SHP77 (cell line): ENCODE results near the gene PTPN6.

ENCODE experiments used
- DNase-seq, 2 experiments: peaks; one replicate each; lab custom pipeline; 2025; lab: John Stamatoyannopoulos, UW

The PTPN6 gene

DNA sequence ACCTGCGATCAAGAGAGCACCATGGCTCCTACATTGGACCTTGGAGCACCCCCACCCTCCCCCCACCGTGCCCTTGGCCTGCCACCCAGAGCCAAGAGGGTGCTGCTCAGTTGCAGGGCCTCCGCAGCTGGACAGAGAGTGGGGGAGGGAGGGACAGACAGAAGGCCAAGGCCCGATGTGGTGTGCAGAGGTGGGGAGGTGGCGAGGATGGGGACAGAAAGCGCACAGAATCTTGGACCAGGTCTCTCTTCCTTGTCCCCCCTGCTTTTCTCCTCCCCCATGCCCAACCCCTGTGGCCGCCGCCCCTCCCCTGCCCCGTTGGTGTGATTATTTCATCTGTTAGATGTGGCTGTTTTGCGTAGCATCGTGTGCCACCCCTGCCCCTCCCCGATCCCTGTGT, 9.4 kb upstream of the PTPN6 start:
- no peak for DNase-seq

DNA sequence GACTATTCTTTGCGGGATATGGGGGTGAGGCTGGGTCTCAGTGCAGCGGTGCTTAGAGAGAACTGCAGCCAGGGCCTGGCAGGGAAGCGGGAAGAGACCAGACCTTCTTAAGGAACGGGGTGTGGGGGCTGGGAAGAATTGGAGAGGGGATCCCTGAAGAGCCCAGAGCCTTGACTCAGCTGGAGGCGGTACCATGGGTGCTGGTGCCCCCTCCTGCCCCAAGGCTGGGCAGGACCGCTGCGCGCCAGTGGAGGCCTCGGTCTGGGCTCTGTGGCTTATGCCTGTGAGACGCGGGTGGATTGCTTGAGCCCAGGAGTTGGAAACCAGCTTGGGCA, 8.9 kb upstream of the PTPN6 start:
- no peak for DNase-seq

DNA sequence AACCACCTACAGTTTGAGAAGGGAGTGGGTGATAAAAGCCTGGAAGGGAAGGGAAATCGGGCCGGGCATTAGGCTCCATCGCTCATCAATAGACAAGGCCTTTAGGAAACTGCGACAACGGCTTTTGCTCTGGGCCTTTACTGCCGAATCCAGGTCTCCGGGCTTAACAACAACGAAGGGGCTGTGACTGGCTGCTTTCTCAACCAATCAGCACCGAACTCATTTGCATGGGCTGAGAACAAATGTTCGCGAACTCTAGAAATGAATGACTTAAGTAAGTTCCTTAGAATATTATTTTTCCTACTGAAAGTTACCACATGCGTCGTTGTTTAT, 7.8 kb upstream of the PTPN6 start:
- DNase-seq = peak; percentile 56 to 61

DNA sequence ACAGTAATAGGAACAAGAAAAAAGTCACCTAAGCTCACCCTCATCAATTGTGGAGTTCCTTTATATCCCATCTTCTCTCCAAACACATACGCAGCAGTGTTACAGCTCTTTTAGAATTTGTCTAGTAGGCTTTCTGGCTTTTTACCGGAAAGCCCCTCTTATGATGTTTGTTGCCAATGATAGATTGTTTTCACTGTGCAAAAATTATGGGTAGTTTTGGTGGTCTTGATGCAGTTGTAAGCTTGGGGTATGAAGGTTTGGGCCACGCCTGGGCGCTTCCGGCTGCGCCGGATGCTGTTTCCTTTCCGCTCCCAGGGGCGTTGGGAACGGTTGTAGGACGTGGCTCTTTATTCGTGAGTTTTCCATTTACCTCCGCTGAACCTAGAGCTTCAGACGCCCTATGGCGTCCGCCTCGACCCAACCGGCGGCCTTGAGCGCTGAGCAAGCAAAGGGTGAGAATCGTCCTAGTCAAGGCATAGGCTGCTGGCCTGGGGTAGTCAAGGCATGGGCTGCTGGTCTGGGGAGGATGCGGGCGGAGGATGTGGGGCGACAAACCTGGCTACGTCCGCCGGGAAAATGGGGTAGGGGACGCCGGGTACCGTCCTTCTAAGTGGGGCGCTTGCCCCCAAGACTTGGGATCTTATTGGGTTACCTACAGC, 7.3 kb upstream of the PTPN6 start, which contains the start of the genes C12orf57 and RNU7-1:
Gene C12orf57 (plus strand): TSS at position 301 of the 659 bp plus-strand sequence. CDS start 100 bp downstream, at position 401.
Gene RNU7-1 (plus strand): TSS at position 95 of the 659 bp plus-strand sequence.
- DNase-seq = peak; percentile 80 to 93

DNA sequence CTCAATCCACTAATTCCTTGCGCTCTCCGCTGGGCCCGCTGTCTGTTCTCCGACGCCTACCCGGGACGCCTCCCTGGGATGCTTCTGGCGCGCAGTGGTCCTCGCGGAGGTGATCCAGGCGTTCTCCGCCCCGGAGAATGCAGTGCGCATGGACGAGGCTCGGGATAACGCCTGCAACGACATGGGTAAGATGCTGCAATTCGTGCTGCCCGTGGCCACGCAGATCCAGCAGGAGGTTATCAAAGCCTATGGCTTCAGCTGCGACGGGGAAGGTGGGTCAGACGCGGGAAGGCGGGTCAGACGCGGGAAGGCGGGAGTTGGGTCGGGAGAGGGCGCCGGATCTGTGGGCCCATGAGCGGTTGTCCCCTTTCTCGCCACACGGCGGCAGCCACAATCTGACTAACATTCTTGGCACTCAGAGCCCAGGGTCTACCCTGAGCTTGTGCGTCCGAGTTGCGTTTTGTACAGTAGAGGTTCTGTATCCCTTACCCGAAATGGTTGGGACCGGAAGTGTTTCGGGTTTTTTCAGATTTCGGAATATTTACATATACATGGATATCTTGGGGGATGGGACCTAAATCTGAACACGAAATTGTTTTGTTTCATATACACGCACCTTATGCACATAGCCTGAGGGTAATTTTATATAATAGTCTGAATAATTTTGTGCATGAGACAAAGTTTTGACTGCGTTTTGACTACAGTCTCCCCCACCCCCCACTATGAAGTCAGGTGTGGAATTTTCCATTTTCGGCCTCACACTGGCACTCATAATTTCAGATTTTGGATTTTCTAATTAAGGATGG, 6.6 kb upstream of the PTPN6 start:
- peak; percentile 72 to 73 for DNase-seq

DNA sequence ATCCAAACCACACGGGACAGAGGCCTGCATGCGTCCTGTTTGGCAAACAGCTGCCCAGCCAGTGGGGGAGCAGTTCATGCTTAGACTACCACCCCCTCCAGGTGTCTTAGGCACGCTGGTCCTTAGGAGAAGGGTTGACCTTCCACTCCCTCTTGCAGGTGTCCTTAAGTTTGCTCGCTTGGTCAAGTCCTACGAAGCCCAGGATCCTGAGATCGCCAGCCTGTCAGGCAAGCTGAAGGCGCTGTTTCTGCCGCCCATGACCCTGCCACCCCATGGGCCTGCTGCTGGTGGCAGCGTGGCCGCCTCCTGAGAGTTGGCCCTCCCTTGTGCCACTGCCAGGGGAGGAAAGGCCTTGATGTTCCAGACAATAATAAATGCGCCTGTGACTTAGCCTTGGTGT, 5.5 kb upstream of the PTPN6 start:
- no peak for DNase-seq

DNA sequence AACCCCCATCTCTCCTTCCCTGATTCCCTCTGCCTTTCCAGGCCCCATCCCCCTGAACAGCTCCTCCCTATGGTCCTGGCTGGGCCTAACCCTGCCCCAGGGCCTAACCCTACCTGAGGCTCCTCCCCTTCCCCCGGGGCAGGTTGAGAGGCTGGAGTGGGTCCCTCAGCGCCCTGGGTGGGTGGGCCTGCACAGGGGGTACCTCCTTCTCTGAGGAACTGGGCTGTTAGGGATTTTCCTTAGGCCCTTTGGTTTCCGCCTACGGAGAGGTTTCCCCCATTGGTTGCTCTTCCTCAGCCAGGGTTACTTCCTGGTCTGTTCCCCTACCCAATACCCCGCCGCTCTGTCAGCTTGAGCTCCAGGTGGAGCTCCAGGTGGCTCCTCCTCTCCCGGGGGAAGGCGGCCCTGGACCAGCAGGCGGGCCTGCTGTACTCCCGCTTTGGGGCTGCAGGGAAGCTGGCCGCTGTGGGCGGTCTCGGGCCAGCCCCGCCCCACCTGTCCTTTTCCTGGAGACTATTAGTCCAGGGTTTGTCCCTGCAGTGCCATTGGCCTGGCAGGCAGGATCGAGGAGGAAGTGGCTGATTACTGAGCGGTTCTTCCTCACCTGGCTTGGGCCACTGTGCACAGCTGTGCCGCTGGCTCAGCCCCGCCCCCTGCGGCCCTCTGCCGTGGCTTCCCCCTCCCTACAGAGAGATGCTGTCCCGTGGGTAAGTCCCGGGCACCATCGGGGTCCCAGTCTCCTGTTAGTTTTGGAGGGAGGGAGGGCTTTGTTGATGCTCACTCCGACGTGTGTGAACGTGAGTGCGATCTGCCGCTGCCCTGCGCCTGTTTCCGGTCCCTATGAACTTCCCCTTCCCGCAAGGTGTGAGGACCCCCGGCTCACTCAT, 4.9 kb upstream of the PTPN6 start:
- DNase-seq = peak; percentile 61 to 81

DNA sequence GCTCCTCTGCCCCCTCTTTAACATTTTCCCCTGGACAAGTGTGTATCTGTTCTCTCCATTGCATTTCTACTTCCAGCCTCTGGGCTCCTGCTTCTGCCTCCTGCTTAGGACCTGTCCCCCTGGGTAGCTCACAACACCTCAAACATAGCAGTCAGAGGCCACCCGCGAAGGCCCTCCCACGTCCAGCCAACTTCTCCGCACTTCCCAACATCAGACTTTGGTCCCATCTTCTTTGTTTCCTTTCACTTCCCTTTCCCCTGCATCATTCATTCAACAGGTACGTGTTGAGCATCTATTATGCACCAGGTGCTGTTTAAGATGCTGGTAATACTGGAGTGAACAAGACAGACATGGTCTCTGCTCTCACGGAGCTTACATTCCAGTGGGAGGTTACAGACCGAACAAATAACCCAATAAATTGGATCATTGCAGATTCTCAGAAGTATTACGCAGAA, 4.2 kb upstream of the PTPN6 start:
- DNase-seq = no peak

DNA sequence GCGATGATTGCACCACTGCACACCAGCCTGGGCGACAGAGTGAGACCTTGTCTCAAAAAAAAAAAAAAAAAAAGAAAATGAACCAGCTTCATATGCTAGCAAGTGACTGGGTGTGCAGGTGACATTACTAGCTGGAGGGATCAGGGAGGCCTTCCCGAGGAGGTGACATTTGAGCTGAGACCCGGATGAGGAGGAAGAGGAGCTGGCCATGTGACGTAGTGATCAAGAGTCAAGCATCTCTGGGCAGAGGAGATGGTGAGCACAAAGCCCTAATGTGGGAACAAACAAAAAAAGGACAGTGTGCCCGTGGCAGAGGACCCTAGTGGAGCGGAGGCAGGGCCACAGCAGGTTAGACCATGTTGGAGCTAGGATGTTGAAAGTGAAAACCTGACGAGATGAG, 3.5 kb upstream of the PTPN6 start:
- DNase-seq = no peak

DNA sequence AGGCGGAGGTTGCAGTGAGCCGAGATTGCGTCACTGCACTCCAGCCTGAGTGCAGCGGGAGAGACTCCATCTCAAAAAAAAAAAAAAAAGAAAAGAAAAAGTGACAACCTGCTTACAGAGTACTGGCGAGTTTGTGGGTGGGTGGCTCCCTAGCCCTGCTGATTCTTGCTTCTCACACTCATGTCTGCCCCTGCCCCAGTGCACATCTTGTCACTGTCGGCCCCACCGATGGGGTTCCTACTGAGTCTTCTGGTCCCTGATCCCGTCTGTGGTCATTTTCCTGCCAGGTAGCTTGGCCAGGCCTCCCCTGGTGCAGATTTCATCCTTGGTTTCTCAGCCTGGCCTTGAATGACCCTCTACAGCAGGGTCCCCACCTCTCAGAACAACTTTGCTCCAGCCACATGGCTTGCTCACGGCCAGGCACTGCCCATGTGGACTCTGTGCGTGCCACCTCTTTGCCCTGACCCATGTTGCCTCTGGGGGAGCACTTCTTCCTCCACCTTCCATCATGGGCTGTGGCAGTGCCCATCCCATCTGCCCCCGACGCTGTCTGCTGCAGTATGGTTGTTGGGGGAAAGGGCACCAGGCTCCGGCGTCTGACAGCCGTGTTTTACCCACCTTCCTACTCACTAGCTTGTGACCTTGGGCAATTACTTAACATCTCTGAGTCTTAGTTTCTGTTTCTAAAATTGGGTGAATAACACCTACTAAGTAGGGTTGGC, 2.1 kb upstream of the PTPN6 start:
- no peak for DNase-seq

DNA sequence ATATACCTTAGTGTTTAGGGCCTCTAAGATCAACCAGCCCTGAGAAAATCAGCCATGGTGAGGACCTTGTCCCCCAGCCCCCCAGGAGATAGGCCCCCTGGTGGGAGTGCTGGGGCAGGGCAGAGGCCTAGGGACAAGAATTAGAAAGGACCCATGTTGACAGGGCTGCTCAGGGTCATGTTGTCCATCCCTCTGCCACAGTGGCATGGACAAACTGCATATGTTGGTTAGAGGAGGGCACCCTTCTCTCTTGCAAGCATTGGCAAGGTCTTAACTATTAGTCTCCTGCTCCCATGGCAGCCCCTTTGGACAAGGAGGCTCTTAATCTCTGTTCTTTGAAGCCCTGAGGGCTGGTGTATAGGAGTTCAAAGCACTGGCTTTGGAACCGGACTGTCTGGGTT, 755 bp upstream of the PTPN6 start:
- no peak for DNase-seq

DNA sequence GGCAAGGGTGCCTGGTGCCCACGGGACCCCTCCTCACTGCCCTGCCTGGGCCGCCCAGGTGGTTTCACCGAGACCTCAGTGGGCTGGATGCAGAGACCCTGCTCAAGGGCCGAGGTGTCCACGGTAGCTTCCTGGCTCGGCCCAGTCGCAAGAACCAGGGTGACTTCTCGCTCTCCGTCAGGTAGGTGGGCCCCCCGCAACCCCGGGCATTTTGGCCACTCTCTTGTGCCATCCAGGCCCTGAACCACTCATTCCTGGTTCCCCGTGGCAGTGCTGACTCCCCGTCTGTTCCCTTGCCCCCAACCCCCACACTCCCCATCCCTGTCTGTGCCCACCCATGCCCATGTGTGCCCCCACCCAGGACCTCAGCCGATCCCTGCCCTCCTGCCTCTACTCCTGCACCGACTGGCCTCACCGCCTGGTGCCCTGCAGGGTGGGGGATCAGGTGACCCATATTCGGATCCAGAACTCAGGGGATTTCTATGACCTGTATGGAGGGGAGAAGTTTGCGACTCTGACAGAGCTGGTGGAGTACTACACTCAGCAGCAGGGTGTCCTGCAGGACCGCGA, 480 bp downstream of the PTPN6 start:
- DNase-seq = no peak

DNA sequence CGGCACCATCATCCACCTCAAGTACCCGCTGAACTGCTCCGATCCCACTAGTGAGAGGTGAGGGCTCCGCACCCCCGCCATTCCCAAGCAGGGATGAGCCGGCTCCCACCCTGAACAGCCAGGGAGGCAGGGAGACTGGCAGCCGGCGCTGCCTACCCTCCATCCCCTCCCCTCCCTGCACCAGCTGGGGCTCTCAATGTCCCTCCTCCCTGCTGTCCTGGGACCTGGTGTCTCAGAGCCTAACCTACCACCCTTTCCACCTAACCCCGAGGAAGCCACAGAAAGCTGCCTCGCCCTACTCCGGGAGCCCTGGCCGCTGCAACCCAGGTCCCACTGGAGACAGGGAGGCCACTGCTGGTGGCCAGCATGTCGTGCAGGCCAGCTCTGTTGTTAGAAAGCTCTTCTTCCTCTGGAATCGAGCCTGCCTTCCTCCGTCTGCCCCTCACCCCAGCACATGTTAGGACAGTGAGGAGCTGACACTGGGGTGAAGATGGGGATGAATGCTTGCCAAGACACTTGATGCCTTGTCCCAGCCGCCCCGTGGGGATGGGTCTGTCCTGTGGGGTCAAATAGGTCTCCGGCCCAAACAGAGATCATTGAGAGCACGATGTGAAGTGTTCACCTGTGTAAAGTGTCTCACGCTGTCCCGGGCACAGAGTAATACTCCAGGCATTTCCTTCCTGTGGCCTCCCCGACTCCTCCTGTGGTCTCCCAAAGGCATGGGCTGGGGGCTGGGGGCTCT, 1.1 kb downstream of the PTPN6 start:
- no peak for DNase-seq

DNA sequence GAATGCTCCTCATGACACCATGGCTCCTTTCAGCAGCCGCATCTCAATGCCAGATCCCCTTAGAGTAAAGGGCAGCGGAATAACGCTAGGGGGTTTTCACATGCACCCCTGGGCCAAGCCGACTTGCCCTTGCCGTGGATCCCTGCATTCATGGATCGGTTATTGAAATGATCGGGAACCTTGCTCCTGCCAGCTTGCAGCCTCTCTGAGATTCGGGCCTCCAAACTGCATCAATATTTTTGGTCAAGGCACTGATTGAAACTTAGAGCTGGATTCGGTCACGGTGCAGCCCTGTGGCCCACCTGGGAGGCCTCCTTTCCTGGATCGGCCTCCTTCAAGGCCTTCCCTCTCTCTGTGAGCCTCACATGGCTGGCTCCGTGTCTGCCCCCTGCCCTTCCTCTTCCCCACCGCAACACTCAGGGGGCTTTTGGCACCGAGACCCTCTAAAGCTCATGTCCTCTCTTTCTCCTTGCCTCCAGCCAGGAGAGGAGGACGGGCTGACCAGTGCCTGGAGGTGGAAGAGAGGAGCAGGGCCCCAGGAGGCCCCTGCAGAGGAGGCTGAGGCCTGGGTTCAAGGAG, 1.8 kb downstream of the PTPN6 start:
- DNase-seq = no peak

DNA sequence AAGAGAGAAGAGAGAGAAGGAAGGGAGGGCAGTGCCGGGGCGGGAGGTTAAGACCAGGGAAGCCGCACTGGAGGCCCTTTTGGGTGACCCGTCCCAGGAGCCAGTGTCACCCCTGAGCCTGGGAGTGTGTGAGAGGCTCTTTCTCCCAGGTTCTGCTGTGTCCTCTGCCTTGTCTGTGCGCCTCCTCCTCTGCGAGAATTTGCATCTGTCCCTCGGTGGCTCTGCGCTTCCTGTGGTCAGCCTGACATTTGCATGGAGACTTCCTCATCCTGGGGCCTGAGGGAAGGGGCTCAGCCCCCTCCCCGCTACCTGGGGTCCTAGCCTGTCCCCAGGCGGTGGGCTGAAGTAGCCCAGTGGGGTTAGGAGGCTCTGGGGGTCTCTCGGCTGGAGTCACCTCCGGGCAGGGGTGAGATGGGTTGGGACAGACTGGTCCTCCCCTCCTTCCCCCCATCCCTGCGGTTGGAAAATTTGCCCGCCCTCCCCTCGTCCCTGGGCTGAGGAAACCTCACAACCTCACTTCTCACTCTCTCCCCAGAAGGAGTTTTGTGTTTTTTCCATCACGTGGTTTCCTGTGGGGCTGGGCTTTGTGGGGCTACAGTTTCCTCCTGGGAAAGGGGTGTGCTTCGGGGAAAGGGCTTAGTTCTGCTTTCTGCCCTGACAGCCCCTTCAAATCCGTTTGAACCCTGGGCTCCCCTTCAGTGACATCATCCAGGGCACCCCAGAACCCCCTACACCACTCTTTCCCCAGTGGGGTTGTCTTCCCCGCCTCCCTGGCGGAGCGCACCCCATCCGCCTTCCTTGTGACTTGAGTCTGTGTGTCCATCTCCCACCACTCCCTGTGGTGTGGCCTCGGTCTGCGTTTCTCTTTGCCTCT, 2.5 kb downstream of the PTPN6 start:
- no peak for DNase-seq

DNA sequence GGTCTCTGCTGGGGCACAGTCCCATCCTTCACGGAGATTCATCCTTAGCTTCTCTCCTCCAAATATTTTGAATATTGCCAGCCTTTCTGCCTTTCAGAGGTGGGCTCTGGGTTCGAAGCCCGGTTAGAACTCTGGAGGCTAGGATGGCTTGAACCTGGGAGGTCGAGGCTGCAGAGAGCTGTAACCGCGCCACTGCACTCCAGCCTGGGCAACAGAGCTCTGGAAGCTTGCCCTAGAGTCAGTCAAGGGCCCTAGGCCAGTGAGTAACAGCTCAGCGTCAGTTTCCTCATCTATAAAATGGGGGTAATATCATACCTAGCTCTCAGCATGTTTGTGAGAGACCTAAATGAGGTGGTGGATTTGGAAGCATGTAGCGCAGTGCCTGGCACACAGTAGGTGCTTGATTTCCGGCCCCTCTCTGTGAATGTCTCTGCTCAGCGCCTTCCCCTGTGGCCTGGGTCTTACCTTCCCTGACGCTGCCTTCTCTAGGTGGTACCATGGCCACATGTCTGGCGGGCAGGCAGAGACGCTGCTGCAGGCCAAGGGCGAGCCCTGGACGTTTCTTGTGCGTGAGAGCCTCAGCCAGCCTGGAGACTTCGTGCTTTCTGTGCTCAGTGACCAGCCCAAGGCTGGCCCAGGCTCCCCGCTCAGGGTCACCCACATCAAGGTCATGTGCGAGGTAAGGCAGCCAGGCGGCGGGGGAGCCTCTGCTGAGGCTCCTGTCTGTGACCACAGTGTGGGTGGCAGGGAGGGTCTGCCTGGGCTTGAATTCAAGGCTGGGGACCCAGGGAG, 3.4 kb downstream of the PTPN6 start:
- DNase-seq = no peak

DNA sequence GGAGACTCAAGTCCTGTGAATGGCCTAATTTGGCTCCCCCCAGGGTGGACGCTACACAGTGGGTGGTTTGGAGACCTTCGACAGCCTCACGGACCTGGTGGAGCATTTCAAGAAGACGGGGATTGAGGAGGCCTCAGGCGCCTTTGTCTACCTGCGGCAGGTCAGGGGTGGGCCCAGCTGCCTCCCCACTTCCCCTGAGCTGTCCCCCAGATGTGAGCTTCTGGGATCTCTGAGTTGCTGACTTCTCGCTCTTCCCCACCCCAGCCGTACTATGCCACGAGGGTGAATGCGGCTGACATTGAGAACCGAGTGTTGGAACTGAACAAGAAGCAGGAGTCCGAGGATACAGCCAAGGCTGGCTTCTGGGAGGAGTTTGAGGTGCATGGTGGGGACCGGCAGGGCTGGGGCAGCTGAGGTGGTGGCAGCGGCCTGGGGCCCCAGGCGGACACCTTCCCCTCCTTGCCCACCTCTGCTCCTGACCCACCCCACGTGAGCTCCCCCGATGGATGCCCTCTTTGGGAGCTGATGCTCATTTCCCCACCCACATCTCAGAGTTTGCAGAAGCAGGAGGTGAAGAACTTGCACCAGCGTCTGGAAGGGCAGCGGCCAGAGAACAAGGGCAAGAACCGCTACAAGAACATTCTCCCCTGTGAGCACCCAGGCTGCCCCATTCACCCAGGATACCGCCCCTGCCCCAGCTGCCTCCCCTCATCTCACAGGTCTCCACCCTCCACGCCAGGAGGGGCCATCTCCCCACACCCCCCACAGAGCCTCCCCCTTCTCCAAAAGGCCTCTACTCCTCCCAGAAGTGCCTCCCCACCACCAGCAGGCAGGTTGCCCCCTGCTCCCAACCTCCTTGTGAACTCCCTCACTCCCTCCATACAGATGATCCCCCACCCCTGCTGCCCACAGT, 4.2 kb downstream of the PTPN6 start:
- no peak for DNase-seq
